ENCODE results near the gene ZNF195. TPM values are rescaled to one million over a fixed set of nuclear protein-coding genes. Genes with fewer than 3 reads are reported as not detected.

The ZNF195 gene
- total and polyA plus RNA-seq, 2 experiments from 2014 or later: 101 to 116 TPM

DNA sequence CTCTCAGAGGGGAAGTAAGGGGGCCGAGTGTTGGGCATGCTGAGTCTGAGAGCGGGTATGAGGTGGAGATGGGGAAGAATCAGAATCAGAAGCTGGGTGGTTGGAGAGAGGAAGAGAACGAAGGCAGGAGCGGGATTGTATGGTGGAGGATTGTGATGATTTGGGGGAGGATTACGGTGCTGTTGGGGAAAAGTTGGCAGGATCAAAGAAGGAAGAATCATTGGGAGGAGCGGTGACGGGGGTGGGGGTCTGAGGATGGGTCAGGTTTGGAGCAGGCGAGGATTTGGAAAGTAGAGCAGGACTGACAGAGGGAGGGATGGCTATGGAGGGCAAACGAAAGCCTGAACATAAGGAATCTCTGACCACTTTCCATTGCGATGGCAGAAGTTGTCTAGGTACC, 22.1 kb downstream of the ZNF195 start:
- no peak for DNase-seq (ENCODE audit: low spot score)
- H3K4me2 ChIP-seq: no peak overlapping the region
- Mint-ChIP-seq H3K4me1 (no peaks in the 10 kb centered on the region; the same call in 2 of the 3 replicates), H3K4me3 (no peak overlapping the region), H3K9me3 (peaks cover 60% of the 10 kb centered on the region), H3K27ac (no peak overlapping the region), H3K27me3 (ENCODE audit: insufficient read depth, low read depth, poor library complexity) (peaks cover 41% of the 10 kb centered on the region), H3K36me3 (ENCODE audit: low read depth) (peaks cover 59% of the 10 kb centered on the region)
- H3K27me3 ChIP-seq (ENCODE audit: insufficient read depth): no peaks in the 10 kb centered on the region
- H3K4me3 ChIP-seq: no peak overlapping the region
- H3K36me3 ChIP-seq (ENCODE audit: insufficient read depth): peaks cover 38% of the 10 kb centered on the region
- H3K4me1 ChIP-seq (ENCODE audit: insufficient read depth): peaks cover 9% of the 10 kb centered on the region; the same call in 1 of the 2 replicates
- no peak overlapping the region for H2AFZ ChIP-seq
- H3F3A ChIP-seq (replicated peaks; ENCODE audit: low read depth): peaks cover 22% of the 10 kb centered on the region
- TF ChIP-seq, protein P1, sequence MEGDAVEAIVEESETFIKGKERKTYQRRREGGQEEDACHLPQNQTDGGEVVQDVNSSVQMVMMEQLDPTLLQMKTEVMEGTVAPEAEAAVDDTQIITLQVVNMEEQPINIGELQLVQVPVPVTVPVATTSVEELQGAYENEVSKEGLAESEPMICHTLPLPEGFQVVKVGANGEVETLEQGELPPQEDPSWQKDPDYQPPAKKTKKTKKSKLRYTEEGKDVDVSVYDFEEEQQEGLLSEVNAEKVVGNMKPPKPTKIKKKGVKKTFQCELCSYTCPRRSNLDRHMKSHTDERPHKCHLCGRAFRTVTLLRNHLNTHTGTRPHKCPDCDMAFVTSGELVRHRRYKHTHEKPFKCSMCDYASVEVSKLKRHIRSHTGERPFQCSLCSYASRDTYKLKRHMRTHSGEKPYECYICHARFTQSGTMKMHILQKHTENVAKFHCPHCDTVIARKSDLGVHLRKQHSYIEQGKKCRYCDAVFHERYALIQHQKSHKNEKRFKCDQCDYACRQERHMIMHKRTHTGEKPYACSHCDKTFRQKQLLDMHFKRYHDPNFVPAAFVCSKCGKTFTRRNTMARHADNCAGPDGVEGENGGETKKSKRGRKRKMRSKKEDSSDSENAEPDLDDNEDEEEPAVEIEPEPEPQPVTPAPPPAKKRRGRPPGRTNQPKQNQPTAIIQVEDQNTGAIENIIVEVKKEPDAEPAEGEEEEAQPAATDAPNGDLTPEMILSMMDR (conservative IDR thresholded peaks at IDR 0.05; ENCODE audit: low read depth in 2 of 2): no peak
- TF ChIP-seq ZNF462 (CRISPR knock-in tag; IDR thresholded peaks at IDR 0.05): no peak
- TF ChIP-seq, protein P2, sequence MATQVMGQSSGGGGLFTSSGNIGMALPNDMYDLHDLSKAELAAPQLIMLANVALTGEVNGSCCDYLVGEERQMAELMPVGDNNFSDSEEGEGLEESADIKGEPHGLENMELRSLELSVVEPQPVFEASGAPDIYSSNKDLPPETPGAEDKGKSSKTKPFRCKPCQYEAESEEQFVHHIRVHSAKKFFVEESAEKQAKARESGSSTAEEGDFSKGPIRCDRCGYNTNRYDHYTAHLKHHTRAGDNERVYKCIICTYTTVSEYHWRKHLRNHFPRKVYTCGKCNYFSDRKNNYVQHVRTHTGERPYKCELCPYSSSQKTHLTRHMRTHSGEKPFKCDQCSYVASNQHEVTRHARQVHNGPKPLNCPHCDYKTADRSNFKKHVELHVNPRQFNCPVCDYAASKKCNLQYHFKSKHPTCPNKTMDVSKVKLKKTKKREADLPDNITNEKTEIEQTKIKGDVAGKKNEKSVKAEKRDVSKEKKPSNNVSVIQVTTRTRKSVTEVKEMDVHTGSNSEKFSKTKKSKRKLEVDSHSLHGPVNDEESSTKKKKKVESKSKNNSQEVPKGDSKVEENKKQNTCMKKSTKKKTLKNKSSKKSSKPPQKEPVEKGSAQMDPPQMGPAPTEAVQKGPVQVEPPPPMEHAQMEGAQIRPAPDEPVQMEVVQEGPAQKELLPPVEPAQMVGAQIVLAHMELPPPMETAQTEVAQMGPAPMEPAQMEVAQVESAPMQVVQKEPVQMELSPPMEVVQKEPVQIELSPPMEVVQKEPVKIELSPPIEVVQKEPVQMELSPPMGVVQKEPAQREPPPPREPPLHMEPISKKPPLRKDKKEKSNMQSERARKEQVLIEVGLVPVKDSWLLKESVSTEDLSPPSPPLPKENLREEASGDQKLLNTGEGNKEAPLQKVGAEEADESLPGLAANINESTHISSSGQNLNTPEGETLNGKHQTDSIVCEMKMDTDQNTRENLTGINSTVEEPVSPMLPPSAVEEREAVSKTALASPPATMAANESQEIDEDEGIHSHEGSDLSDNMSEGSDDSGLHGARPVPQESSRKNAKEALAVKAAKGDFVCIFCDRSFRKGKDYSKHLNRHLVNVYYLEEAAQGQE (IDR thresholded peaks at IDR 0.05; ENCODE audit: unreplicated experiment): no peak
- no peak for TF ChIP-seq ETS1 (IDR thresholded peaks at IDR 0.05)
- no peak for TF ChIP-seq ZNF331 (CRISPR knock-in tag; IDR thresholded peaks at IDR 0.05; ENCODE audit: low read depth)
- TF ChIP-seq CREB1 (CRISPR knock-in tag; IDR thresholded peaks at IDR 0.05; ENCODE audit: low read depth): no peak
- TF ChIP-seq POLR2AphosphoS5 (IDR thresholded peaks at IDR 0.05; ENCODE audit: low read depth): peak; percentile 50; the same call in 1 of the 2 replicates
- no peak for TF ChIP-seq EZH2 (IDR thresholded peaks at IDR 0.05; ENCODE audit: low read depth, unreplicated experiment)
- no peak overlapping the region for H3K27ac ChIP-seq (ENCODE audit: low read depth)
- H4K20me1 ChIP-seq (replicated peaks; ENCODE audit: insufficient read depth): no peaks in the 10 kb centered on the region
- H3K9me2 ChIP-seq (ENCODE audit: insufficient read depth): no peaks in the 10 kb centered on the region
- peak; percentile 12; the same call in 2 of the 3 replicates for ATAC-seq
- peaks cover 4% of the 10 kb centered on the region; the same call in 1 of the 2 replicates for H3K79me2 ChIP-seq (replicated peaks; ENCODE audit: insufficient read depth)
